Ectodermal cell (in vitro differentiated cells): Measurements from ENCODE around the gene MED12L.
"Not testable (repeated sequence)": the region's sequence is repeated elsewhere in the genome, so short reads cannot be mapped to it uniquely, and the experiment has no call there.

Experiments used
- H3K27ac ChIP-seq: 2 replicates; pipeline ENCODE4 v1.7.0; 2013; ENCODE audit warnings: mild to moderate bottlenecking, low read depth, low read length; ENCODE audit not compliant: insufficient read depth, poor library complexity, severe bottlenecking
- H3K27me3 ChIP-seq: 2 replicates; pipeline ENCODE4 v1.7.0; 2013; ENCODE audit warnings: mild to moderate bottlenecking, low read length; ENCODE audit not compliant: insufficient read depth, control insufficient read depth, poor library complexity, severe bottlenecking
- H3K36me3 ChIP-seq: one replicate; pipeline ENCODE4 v1.7.0; 2013; ENCODE audit warnings: low read length; ENCODE audit not compliant: control insufficient read depth, insufficient read depth
- H3K4me1 ChIP-seq: one replicate; pipeline ENCODE4 v1.7.0; 2013; ENCODE audit warnings: low read length; ENCODE audit not compliant: control insufficient read depth, insufficient read depth
- H3K4me3 ChIP-seq: 2 replicates; pipeline ENCODE4 v1.7.0; 2013; ENCODE audit warnings: low read depth, low read length, control low read depth; ENCODE audit not compliant: insufficient read depth
- H3K9me3 ChIP-seq: 2 replicates; pipeline ENCODE4 v1.7.0; 2013; ENCODE audit warnings: mild to moderate bottlenecking, low read length, moderate library complexity; ENCODE audit not compliant: control insufficient read depth
- WGBS, 2 experiments: methylation state at CpG; one replicate each; pipeline ENCODE4 v1.1.7; 2013; ENCODE audit warnings: missing lambda C conversion rate in 2 of 2; 5-methylcytosine and 5-hydroxymethylcytosine counted together

Gene MED12L

GRCh38 chr3:151232991-151233390 lies 147.5 kb downstream of the MED12L start:
- Histone ChIP-seq H3K4me3 (no peak overlapping the region), H3K27ac (no peak overlapping the region), H3K4me1 (no peaks in the 10 kb centered on the region), H3K9me3 (no peaks in the 10 kb centered on the region), H3K27me3 (no peaks in the 10 kb centered on the region), H3K36me3 (no peaks in the 10 kb centered on the region)
- WGBS, 2 experiments: 82 to 83% methylated on average over 4 of the region's 4 CpGs

DNA sequence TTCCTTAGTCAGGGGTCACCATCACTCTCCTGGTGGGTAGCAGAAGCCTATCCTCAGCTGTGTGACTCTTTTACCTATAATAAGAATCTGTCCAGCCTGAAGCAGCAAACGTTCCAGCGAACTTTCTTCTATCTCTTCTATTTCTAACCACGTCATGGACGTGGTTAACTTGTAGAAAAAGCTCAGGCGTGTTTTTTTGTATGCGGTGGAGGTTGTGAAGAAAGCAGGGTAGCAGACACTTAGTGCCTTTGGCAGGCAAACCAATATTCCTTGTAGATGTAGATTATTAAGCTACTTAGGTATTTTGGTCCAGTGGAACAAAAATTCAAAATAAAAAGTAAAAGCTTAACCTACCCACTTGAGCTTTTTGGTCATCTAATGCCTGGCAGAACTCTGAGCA lies 149.4 kb downstream of the MED12L start:
- Histone ChIP-seq H3K9me3 (no peaks in the 10 kb centered on the region), H3K27ac (no peak overlapping the region), H3K4me3 (no peak overlapping the region), H3K36me3 (no peaks in the 10 kb centered on the region), H3K4me1 (no peaks in the 10 kb centered on the region), H3K27me3 (no peaks in the 10 kb centered on the region)
- 97 to 98% methylated on average over 6 of the region's 6 CpGs for WGBS, 2 experiments

- H3K9me3 ChIP-seq: no peaks in the 10 kb centered on the region
- 90 to 93% methylated on average over 2 of the region's 2 CpGs for WGBS, 2 experiments
- H3K27ac ChIP-seq: no peak overlapping the region
- no peak overlapping the region for H3K4me3 ChIP-seq
- H3K27me3 ChIP-seq: no peaks in the 10 kb centered on the region
- no peaks in the 10 kb centered on the region for H3K36me3 ChIP-seq
- no peaks in the 10 kb centered on the region for H3K4me1 ChIP-seq
Measured at GRCh38 chr3:151236316-151236715, 150.9 kb downstream of the MED12L start.

DNA sequence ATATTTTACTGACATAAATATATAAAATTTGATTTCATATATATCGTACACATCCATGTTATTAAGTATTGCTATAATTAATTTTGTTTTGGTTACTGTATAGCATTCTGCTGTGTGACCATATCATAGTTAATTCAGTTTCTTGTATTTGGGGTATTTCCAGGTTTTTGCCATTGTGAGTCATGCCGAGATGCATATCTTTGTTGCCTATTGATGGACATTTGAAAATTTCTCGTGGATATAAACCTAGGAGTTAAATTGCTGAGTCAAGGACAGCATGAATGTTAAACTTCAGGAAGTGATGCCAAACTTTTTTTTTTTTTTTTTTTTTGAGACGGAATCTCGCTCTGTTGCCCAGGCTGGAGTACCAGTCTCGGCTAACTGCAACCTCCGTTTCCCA lies 151.3 kb downstream of the MED12L start:
- no peaks in the 10 kb centered on the region for H3K27me3 ChIP-seq
- H3K9me3 ChIP-seq: no peaks in the 10 kb centered on the region
- H3K4me3 ChIP-seq: no peak overlapping the region
- no peaks in the 10 kb centered on the region for H3K4me1 ChIP-seq
- 90 to 95% methylated on average over 6 to 7 of the region's 7 CpGs for WGBS, 2 experiments
- H3K36me3 ChIP-seq: no peaks in the 10 kb centered on the region
- no peak overlapping the region for H3K27ac ChIP-seq

GRCh38 chr3:151242006-151242405 lies 156.5 kb downstream of the MED12L start:
- not testable (repeated sequence) for H3K27me3 ChIP-seq, H3K36me3 ChIP-seq, H3K27ac ChIP-seq, H3K4me3 ChIP-seq, H3K9me3 ChIP-seq, H3K4me1 ChIP-seq
- 83 to 84% methylated on average over 18 of the region's 18 CpGs for WGBS, 2 experiments

GRCh38 chr3:151248772-151249337 lies 163.4 kb downstream of the MED12L start:
- H3K27ac ChIP-seq: no peak overlapping the region
- no peaks in the 10 kb centered on the region for H3K9me3 ChIP-seq
- no peaks in the 10 kb centered on the region for H3K36me3 ChIP-seq
- no peaks in the 10 kb centered on the region for H3K4me1 ChIP-seq
- H3K4me3 ChIP-seq: no peak overlapping the region
- H3K27me3 ChIP-seq: no peaks in the 10 kb centered on the region
- 88 to 92% methylated on average over 3 of the region's 3 CpGs for WGBS, 2 experiments

- whole genome bisulfite sequencing, 2 experiments: 94 to 97% methylated on average over 1 of the region's 1 CpG
- no peaks in the 10 kb centered on the region for H3K4me1 ChIP-seq
- H3K4me3 ChIP-seq: no peak overlapping the region
- no peak overlapping the region for H3K27ac ChIP-seq
- no peaks in the 10 kb centered on the region for H3K9me3 ChIP-seq
- H3K27me3 ChIP-seq: no peaks in the 10 kb centered on the region
- H3K36me3 ChIP-seq: no peaks in the 10 kb centered on the region
Measured at GRCh38 chr3:151256749-151257148, 171.3 kb downstream of the MED12L start.

- 94 to 96% methylated on average over 3 of the region's 3 CpGs for WGBS, 2 experiments
- H3K4me3 ChIP-seq: no peak overlapping the region
- H3K27me3 ChIP-seq: no peaks in the 10 kb centered on the region
- no peaks in the 10 kb centered on the region for H3K4me1 ChIP-seq
- H3K9me3 ChIP-seq: no peaks in the 10 kb centered on the region
- H3K27ac ChIP-seq: no peak overlapping the region
- H3K36me3 ChIP-seq: no peaks in the 10 kb centered on the region
Measured at GRCh38 chr3:151259664-151260063, 174.2 kb downstream of the MED12L start.

- H3K36me3 ChIP-seq: no peaks in the 10 kb centered on the region
- WGBS, 2 experiments: 92 to 93% methylated on average over 8 of the region's 8 CpGs
- H3K27ac ChIP-seq: no peak overlapping the region
- no peaks in the 10 kb centered on the region for H3K4me1 ChIP-seq
- no peak overlapping the region for H3K4me3 ChIP-seq
- no peaks in the 10 kb centered on the region for H3K9me3 ChIP-seq
- no peaks in the 10 kb centered on the region for H3K27me3 ChIP-seq
Measured at GRCh38 chr3:151262871-151263525, 177.5 kb downstream of the MED12L start.

DNA sequence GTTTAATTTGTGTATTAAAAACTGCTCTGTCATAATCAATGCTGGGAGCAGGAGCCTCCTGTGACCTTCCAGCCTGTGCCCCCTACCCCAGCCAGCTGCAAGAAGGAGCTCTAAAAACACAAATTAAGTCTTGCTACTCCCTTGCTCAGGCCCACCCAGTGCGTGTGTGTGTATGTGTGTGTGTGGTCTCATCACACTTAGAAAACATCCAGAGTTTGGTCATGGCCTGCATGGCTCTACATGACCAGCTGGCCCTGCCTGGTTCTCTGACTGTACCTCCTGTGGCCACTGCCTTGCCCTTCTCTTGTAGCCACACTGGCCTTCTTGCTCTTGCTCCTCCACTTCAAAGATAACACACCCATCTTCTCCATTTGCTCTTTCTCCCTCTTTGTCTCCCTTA lies 179.1 kb downstream of the MED12L start:
- H3K36me3 ChIP-seq: no peaks in the 10 kb centered on the region
- H3K4me1 ChIP-seq: no peaks in the 10 kb centered on the region
- H3K4me3 ChIP-seq: no peak overlapping the region
- WGBS, 2 experiments: 89 to 100% methylated on average over 1 of the region's 1 CpG
- no peaks in the 10 kb centered on the region for H3K9me3 ChIP-seq
- no peaks in the 10 kb centered on the region for H3K27me3 ChIP-seq
- H3K27ac ChIP-seq: no peak overlapping the region
